Psoas muscle (tissue), 8 donors: ENCODE data around the gene OPALIN. TPM values are rescaled to one million over a fixed set of nuclear protein-coding genes. Genes with fewer than 3 reads are reported as not detected.

Experiments
- ATAC-seq, 4 donors: fragments of 200-7000 bp; cut with Tn5 transposase; one replicate each; pipeline ENCODE4 v1.9.1; 2020; ENCODE audit warnings: moderate library complexity in 3 of 4, mild to moderate bottlenecking in 2 of 4
- DNase-seq, 2 donors: peaks; one replicate each; pipeline ENCODE4 v3.0.0-alpha.2; 2020
- H3K27ac ChIP-seq: fragments of 200-600 bp; one replicate; pipeline ENCODE4 v1.8.0; 2022
- H3K27me3 ChIP-seq, 3 donors: fragments of 200-600 bp in 1 of 3; one replicate each; pipeline versions ENCODE4 v1.6.1 to v1.8.0; 2013 to 2022; ENCODE audit warnings: low read length in 2 of 3, mild to moderate bottlenecking in 2 of 3, moderate library complexity in 1 of 3; ENCODE audit not compliant: insufficient read depth in 3 of 3
- H3K36me3 ChIP-seq, 2 donors: fragments of 200-600 bp in 1 of 2; one replicate each; pipeline versions ENCODE4 v1.6.1 to v1.8.0; 2013 to 2022; ENCODE audit warnings: low read depth in 1 of 2, mild to moderate bottlenecking in 1 of 2, moderate library complexity in 1 of 2; ENCODE audit not compliant: insufficient read depth in 1 of 2
- H3K4me1 ChIP-seq: fragments of 200-600 bp; one replicate; pipeline ENCODE4 v1.8.0; 2022
- H3K4me3 ChIP-seq: fragments of 200-600 bp; one replicate; pipeline ENCODE4 v1.8.0; 2022; ENCODE audit warnings: mild to moderate bottlenecking
- H3K9me3 ChIP-seq: fragments of 200-600 bp; one replicate; pipeline ENCODE4 v1.8.0; 2022
- CTCF ChIP-seq: fragments of 200-600 bp; IDR thresholded peaks from one replicate; pipeline ENCODE4 v1.8.0; 2022; ENCODE audit warnings: antibody characterized with exemption
- WGBS, 3 donors: extraction: QIAGEN DNeasy Blood & Tissue Kit; methylation state at CpG; one replicate each; pipeline versions ENCODE4 v1.1.6 to v1.1.7; 2013; 5-methylcytosine and 5-hydroxymethylcytosine counted together
- intact Hi-C, 2 donors: fragments of 100-400 bp; cut with DNase I; formaldehyde crosslinking; loops; one replicate each; pipeline versions ENCODE4 v1.11.0 to v1.14.2; 2022
- polyA plus RNA-seq, 3 donors: library from polyadenylated mRNA; stranded (reverse); fragments of 200-250 nt; gene quantifications; one replicate each; pipeline ENCODE4 v1.2.3, GENCODE V29; 2013
- total RNA-seq, 4 donors: library from RNA; stranded (reverse); fragmentation: NEBNext Ultra II Directional in 2 of 4; extraction: Animal tissue kit (Norgen Biotek cat#: 25700) in 2 of 4; gene quantifications; one replicate each; pipeline versions ENCODE4 v1.2.1 to v1.2.4, GENCODE V29; 2021 to 2023
- donor health status: healthy with polysubstance abuse.
- donor health status: DM: no; HTN: no; CAD: no; lungs with moderate emphysema.
- donor health status: Bipolar disorder and iron deficiency.
- donor health status: healthy.
- donor health status: DM: yes; HTN: yes; CAD: no.
- donor health status: DM: no; HTN: no; CAD: no.
- donor health status: DM: no; HTN: no; CAD: no.
- donor health status: DM: yes; HTN: yes; CAD: no.

Gene OPALIN
- total and polyA plus RNA-seq, 7 donors = 0.17 TPM; not detected in 6

- no peaks in the 10 kb centered on the region for H3K9me3 ChIP-seq
- WGBS, 3 donors = 76 to 83% (median 79%) methylated on average over 4 of the region's 4 CpGs
- no peak for TF ChIP-seq CTCF
- DNase-seq = no peak
- H3K27ac ChIP-seq = no peak overlapping the region
- intact Hi-C loops = no loop called here
- ATAC-seq = no peak
- H3K4me1 ChIP-seq = no peaks in the 10 kb centered on the region
- no peaks in the 10 kb centered on the region for H3K36me3 ChIP-seq
- no peak overlapping the region for H3K4me3 ChIP-seq
- H3K27me3 ChIP-seq = peaks cover 0 to 20% (median 4%) of the 10 kb centered on the region in 3 donors
These were observed 33.0 kb downstream of the OPALIN start for GRCh38 chr10:96325719-96326373.

- ATAC-seq (no peak), DNase-seq (no peak)
- H3K9me3 ChIP-seq = no peaks in the 10 kb centered on the region
- H3K36me3 ChIP-seq = no peaks in the 10 kb centered on the region
- H3K4me1 ChIP-seq = no peaks in the 10 kb centered on the region
- 72 to 84% (median 80%) methylated on average over 2 of the region's 2 CpGs for WGBS, 3 donors
- H3K4me3 ChIP-seq = no peak overlapping the region
- H3K27me3 ChIP-seq = peaks cover 0 to 15% (median 4%) of the 10 kb centered on the region in 3 donors
- intact Hi-C loops = no loop called here
- H3K27ac ChIP-seq = no peak overlapping the region
- TF ChIP-seq CTCF = no peak
These were observed 34.4 kb downstream of the OPALIN start for GRCh38 chr10:96324447-96324846.

GRCh38 chr10:96322275-96322674 is 36.5 kb downstream of the OPALIN start:
- peaks cover 2 to 15% (median 2%) of the 10 kb centered on the region in 3 donors for H3K27me3 ChIP-seq
- no peaks in the 10 kb centered on the region for H3K36me3 ChIP-seq
- H3K4me1 ChIP-seq = no peaks in the 10 kb centered on the region
- TF ChIP-seq CTCF = no peak
- DNase-seq = no peak
- H3K9me3 ChIP-seq = no peaks in the 10 kb centered on the region
- no peak for ATAC-seq
- WGBS, 3 donors = 89 to 93% (median 90%) methylated on average over 1 of the region's 1 CpG
- intact Hi-C loops = no loop called here
- H3K27ac ChIP-seq = no peak overlapping the region
- H3K4me3 ChIP-seq = no peak overlapping the region

GRCh38 chr10:96321822-96322221 is 37.0 kb downstream of the OPALIN start:
- no peak for DNase-seq
- Histone ChIP-seq H3K36me3 (no peaks in the 10 kb centered on the region), H3K9me3 (no peaks in the 10 kb centered on the region), H3K4me1 (no peaks in the 10 kb centered on the region), H3K4me3 (no peak overlapping the region), H3K27ac (no peak overlapping the region), H3K27me3 (peaks cover 2 to 15% (median 5%) of the 10 kb centered on the region in 3 donors)
- TF ChIP-seq CTCF = no peak
- intact Hi-C loops = no loop called here
- ATAC-seq = no peak
- WGBS, 3 donors = 52 to 56% (median 55%) methylated on average over 5 of the region's 5 CpGs
